Ascending aorta (tissue), 2 donors: ENCODE data around the gene HAUS6. TPM values are rescaled to one million over a fixed set of nuclear protein-coding genes. Genes with fewer than 3 reads are reported as not detected.
"Not testable (repeated sequence)": the region's sequence is repeated elsewhere in the genome, so short reads cannot be mapped to it uniquely, and the experiment has no call there.

Experiments used
- DNase-seq, 2 donors: peaks; one replicate each; pipeline ENCODE4 v3.0.0-alpha.2; 2019; ENCODE audit warnings: low spot score in 2 of 2
- H3K27ac ChIP-seq, 2 donors: fragments of 200-600 bp; sonication (generic); one replicate each; pipeline ENCODE4 v1.5.1; 2016 to 2017; ENCODE audit warnings: mild to moderate bottlenecking in 1 of 2
- H3K27me3 ChIP-seq: fragments of 200-600 bp; sonication (generic); one replicate; pipeline ENCODE4 v1.5.1; 2017
- H3K36me3 ChIP-seq, 2 donors: fragments of 200-600 bp; sonication (generic); one replicate each; pipeline ENCODE4 v1.5.1; 2016
- H3K4me1 ChIP-seq, 2 donors: fragments of 200-600 bp; sonication (generic); one replicate each; pipeline ENCODE4 v1.5.1; 2016 to 2017; ENCODE audit warnings: mild to moderate bottlenecking in 1 of 2
- H3K4me3 ChIP-seq, 2 donors: fragments of 200-600 bp; sonication (generic); one replicate each; pipeline ENCODE4 v1.5.1; 2016 to 2017; ENCODE audit warnings: mild to moderate bottlenecking in 1 of 2
- H3K9me3 ChIP-seq, 2 donors: fragments of 200-600 bp; sonication (generic); one replicate each; pipeline ENCODE4 v1.5.1; 2016
- intact Hi-C: fragments of 100-400 bp; cut with DNase I; formaldehyde crosslinking; loops from one replicate; pipeline ENCODE4 v1.15.1; 2023
- total RNA-seq: library from RNA; depleted of rRNA; stranded (reverse); fragments of >200 nt; gene quantifications from one replicate; pipeline ENCODE4 v1.1.0, GENCODE V29; 2016
- TF ChIP-seq, protein P1 (sequence below), 3 experiments: fragments of 200-600 bp in 2 of 3; fragments of 450-650 bp in 1 of 3; sonication (generic) in 2 of 3; IDR thresholded peaks; one replicate each; pipeline ENCODE4 v1.5.1; 2016 to 2019; ENCODE audit warnings: antibody characterized with exemption in 3 of 3, mild to moderate bottlenecking in 1 of 3, moderate library complexity in 1 of 3

The HAUS6 gene
- total RNA-seq, 1 donor from 2014 or later, result 3.4 TPM

DNA sequence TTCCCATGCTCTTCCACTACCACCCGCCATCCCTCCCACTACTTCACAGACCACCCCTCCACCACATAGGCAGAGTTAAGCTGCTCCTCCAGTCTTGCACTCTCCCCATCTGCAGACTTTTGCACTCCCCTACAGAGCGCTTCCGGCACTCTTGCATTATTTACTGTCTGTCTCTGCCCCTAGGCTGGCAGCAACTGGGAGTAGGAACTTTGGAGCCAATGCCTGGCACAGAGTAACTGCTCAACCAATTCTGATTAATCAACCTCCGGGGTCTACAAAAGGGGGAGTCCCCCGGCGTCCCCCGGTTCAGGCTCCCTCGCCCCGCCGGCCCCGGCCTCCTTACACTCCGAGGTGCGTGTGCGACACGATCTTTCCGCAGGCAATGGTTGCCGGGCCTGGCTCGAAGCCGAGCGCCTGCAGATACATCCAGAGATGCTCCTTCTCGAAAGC, 498 bp downstream of the HAUS6 start:
- H3K36me3 ChIP-seq, result no peaks in the 10 kb centered on the region
- peak overlapping the region; percentile 67 to 74 for H3K4me3 ChIP-seq
- TF ChIP-seq, protein P1, sequence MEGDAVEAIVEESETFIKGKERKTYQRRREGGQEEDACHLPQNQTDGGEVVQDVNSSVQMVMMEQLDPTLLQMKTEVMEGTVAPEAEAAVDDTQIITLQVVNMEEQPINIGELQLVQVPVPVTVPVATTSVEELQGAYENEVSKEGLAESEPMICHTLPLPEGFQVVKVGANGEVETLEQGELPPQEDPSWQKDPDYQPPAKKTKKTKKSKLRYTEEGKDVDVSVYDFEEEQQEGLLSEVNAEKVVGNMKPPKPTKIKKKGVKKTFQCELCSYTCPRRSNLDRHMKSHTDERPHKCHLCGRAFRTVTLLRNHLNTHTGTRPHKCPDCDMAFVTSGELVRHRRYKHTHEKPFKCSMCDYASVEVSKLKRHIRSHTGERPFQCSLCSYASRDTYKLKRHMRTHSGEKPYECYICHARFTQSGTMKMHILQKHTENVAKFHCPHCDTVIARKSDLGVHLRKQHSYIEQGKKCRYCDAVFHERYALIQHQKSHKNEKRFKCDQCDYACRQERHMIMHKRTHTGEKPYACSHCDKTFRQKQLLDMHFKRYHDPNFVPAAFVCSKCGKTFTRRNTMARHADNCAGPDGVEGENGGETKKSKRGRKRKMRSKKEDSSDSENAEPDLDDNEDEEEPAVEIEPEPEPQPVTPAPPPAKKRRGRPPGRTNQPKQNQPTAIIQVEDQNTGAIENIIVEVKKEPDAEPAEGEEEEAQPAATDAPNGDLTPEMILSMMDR (IDR thresholded peaks at IDR 0.05), result no peak
- no peak for DNase-seq
- no peaks in the 10 kb centered on the region for H3K27me3 ChIP-seq
- peaks cover 10 to 11% of the 10 kb centered on the region in 2 donors for H3K4me1 ChIP-seq
- no peaks in the 10 kb centered on the region for H3K9me3 ChIP-seq
- intact Hi-C loops, result loop anchor here (1.0 to 10.0 kb wide), 4 partner anchors 53 to 283 kb away; partner anchors contain the start of genes DENND4C, RPS6 and RRAGA
- peak overlapping the region; percentile 17 to 87 for H3K27ac ChIP-seq

DNA sequence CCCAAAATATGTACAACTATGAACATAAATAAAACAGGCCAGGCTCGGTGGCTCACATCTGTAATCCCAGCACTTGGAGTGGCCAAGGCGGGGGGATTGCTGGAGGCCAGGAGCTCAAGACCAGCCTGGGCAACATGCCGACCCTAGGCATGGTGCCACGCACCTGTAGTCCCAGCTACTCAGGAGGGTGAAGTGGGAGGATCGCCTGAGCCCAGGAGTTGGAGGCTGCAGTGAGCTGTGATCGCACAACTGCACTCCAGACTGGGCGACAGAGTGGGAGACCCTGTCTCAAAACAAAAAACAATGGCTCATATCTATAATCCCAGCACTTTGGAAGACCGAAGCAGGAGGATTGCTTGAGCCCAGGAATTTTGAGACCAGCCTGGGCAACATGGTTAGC, 1.5 kb downstream of the HAUS6 start:
- TF ChIP-seq, protein P1 (IDR thresholded peaks at IDR 0.05), result no peak
- H3K27ac ChIP-seq, result no peak overlapping the region

DNA sequence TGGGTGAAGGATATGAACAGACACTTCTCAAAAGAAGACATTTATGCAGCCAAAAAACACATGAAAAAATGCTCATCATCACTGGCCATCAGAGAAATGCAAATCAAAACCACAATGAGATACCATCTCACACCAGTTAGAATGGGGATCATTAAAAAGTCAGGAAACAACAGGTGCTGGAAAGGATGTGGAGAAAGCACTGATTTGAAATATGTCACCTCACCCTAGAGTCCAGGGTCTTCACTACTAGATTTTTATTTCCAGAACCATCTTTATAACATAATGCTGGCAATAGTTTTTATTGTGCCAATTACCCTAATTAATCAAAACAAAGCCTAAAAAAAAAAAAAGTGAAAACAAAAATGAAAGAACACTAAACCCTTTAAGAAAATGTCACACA, 5.3 kb downstream of the HAUS6 start:
- DNase-seq, H3K27ac ChIP-seq, H3K27me3 ChIP-seq, H3K9me3 ChIP-seq, intact Hi-C loops, H3K4me3 ChIP-seq: not testable (repeated sequence)
- Histone ChIP-seq H3K36me3 (peaks cover 21 to 22% of the 10 kb centered on the region in 2 donors), H3K4me1 (peaks cover 10 to 11% of the 10 kb centered on the region in 2 donors)

More for the DNA sequence above, 1.5 kb downstream of the HAUS6 start:
- H3K4me3 ChIP-seq, result peak overlapping the region in 1 of 2 donors; percentile 74
- DNase-seq, result no peak
- H3K4me1 ChIP-seq, result peaks cover 10 to 11% of the 10 kb centered on the region in 2 donors
- H3K27me3 ChIP-seq, result no peaks in the 10 kb centered on the region
- no peaks in the 10 kb centered on the region for H3K36me3 ChIP-seq
- no peaks in the 10 kb centered on the region for H3K9me3 ChIP-seq
- intact Hi-C loops, result loop anchor here (10.0 kb wide), 1 partner anchor 284 kb away; the partner anchor contains the start of gene RPS6

DNA sequence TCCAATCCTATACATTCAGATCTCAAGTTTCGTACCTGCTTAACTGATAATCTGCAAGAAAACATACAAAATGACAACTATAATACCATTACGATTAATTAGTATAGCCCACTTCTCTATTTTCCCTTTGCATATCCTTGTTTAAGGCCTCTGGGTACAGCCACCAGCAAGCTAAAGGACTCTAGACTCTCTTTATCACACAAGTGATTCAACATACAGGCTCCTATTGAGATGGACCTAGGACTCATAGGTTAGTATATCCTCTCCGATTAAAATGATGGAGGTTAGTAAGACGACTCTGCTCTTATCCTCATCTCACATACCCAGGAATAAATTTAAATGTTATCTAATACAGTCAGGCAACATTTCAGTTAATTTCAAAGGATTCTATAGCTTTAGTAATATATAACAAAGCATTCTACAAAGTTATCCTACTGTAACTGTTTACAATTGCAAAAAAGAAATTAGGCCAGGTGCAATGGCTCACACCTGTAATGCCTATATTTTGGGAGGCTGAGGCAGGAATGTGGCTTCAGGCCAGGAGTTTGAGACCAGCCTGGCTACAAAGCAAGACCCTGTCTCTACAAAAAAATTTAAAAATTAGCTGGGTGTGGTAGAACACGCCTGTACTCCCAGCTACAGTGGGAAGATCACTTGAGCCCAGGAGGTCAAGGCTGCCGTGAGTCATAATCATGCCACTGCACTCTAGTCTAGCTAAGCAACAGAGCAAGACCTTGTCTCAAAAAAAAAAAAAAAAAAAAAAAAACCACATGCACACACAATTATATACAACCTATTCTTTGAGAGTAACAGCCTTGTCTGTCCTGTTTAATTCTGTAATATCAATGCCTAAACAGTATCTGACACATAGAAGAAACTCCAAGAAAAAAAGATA, 15.4 kb downstream of the HAUS6 start:
- TF ChIP-seq, protein P1 (IDR thresholded peaks at IDR 0.05), result no peak
- no peak overlapping the region for H3K4me3 ChIP-seq
- DNase-seq, result no peak
- H3K27me3 ChIP-seq, result no peaks in the 10 kb centered on the region
- no peaks in the 10 kb centered on the region for H3K9me3 ChIP-seq
- H3K36me3 ChIP-seq, result peaks cover 39 to 64% of the 10 kb centered on the region in 2 donors
- H3K4me1 ChIP-seq, result no peaks in the 10 kb centered on the region
- intact Hi-C loops, result loop anchor here (5.0 kb wide), 1 partner anchor 85 kb away; no protein-coding TSS in a partner anchor
- H3K27ac ChIP-seq, result no peak overlapping the region

DNA sequence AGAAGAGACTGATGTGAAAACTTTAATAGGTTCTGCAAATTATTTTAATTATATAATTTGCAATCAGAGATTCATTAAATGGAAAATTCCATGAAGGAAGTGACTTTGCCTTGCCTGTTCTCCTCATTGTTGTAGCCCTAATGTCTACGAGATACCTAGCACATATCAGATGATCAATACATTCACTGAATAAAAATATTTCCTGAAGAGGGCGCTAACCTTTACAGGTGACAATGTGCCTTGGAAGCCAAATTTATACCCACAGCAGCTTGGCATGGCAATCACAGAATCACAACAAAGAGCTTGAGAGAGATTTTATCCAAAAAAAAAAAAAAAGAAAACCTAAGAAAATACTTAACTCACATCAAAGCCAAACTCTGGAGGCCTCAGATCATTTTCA, 17.4 kb downstream of the HAUS6 start:
- intact Hi-C loops, result loop anchor here (5.0 kb wide), 1 partner anchor 87 kb away; no protein-coding TSS in a partner anchor
- Histone ChIP-seq H3K36me3 (peaks cover 25 to 54% of the 10 kb centered on the region in 2 donors), H3K27ac (no peak overlapping the region), H3K27me3 (no peaks in the 10 kb centered on the region), H3K4me1 (no peaks in the 10 kb centered on the region), H3K9me3 (no peaks in the 10 kb centered on the region), H3K4me3 (no peak overlapping the region)
- TF ChIP-seq, protein P1 (IDR thresholded peaks at IDR 0.05), result peak; percentile 8 to 26 (median 20)
- no peak for DNase-seq

DNA sequence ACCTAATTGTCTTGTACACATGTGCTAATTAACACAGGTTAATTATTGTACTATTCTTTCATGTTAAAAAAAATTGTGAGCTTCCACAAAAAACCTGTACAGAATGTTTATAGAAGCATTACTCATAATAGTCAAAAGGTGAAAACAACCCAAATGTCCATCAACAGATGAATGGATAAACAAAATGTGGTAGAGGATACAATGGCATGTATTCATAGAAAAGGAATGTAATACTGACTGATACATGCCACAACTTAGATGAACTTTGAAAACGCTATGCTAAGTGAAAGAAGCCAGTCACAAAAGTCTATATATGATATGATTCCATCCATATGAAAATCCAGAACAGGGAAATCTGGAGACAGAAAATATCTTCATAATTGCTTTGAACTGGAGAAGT, 27.9 kb downstream of the HAUS6 start:
- Histone ChIP-seq H3K36me3 (peaks cover 21 to 65% of the 10 kb centered on the region in 2 donors), H3K4me1 (no peaks in the 10 kb centered on the region), H3K9me3 (no peaks in the 10 kb centered on the region), H3K27me3 (no peaks in the 10 kb centered on the region), H3K27ac (no peak overlapping the region), H3K4me3 (no peak overlapping the region)
- TF ChIP-seq, protein P1 (IDR thresholded peaks at IDR 0.05), result no peak
- intact Hi-C loops, result no loop called here
- DNase-seq, result no peak
